HG02943 (cell line): ENCODE measurements around the gene HTATSF1.
A peak's percentile ranks its signal among the peaks of the same experiment; 100 is the strongest.

ENCODE experiments used
- ATAC-seq: cut with Tn5 transposase; IDR thresholded peaks from one replicate; pipeline ENCODE4 v1.9.1; 2021; ENCODE audit warnings: mild to moderate bottlenecking, low read depth, moderate library complexity; ENCODE audit not compliant: unreplicated experiment

The HTATSF1 gene

DNA sequence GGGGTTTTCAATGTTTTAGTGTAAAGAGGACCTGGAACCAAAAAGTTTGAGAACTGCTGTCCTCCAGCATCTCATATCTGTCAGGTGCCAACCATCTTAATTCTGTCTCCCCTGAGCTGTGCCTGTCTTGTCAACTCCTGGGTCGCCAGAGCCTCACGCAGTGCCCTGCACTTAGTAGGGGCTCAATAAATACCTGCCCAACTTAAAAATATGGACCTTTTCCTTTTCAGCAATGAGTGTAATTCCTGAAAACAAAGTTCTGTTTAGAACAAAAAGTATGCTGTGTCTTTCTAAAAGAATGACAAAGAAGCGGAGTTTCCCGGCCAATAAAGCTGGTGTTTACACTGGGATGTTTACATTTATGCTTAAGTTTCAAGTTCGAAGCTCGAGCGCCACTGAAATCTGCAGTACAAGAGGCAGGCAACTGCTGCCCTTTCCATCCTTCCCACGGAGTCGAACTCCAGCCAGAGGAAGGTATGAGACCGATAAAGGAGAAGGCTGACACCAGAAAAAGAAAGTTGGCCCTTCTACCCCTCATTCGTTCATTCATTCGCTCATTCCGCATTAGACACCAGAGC, 1.1 kb upstream of the HTATSF1 start:
- no peak for ATAC-seq

DNA sequence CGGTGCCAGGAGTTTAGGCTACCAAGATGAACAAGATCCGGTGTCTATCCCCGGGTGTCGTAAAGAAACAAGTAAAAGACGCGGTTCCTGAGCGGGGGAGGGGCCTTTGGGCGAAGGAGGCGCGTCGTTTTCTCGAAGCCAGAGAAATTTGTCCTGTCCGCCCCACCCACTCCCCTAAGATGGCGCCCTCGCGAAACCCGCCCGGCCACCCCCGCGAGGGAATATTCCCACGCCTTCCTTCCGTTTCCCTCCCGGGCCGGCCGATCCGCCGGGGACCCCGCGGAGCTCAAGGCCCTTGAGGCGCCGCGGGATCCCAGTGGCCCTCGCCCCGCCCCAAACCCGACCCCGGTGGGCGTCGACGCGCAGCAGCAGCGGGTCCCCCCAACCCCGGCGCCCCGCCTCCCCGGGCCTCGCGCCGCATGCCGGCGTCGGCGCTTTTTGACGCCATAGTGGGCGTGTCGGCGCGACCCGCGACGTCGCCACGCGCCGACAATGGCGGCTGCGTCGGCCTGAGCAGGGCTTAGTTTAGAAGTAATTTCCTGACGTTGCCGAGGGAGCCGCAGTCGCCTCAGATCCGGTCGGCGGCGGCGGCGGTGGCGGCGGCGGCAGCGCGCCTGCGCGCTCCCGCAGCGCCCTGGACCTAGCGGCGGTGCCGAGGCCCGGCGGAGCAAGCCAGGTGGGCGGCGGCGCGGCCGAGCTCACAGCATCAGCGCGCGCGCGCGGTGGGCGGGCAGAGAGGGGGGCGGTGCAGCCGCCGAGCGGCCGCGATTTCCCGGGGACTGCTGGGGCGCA, 432 bp upstream of the HTATSF1 start:
- ATAC-seq: peak; percentile 72

DNA sequence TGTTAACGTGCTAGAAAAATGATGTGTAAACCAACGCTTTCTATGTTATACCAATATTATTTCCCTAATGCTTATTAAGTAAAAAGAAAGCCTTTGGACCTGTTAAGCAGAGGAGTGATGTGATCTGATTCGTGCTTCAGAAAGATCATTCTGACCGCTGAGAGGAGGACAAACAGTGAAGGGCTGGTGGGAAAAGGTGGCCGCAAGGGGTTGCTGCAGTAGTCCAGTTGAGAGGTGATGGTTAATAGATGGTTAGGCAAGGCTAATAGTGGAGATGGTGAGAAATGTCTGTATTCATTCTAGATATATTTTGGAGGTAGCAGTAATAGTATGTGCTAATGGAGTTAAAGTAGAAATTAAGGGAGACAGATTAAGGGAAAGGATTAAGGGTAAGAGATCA, 21.7 kb downstream of the HTATSF1 start:
- no peak for ATAC-seq

DNA sequence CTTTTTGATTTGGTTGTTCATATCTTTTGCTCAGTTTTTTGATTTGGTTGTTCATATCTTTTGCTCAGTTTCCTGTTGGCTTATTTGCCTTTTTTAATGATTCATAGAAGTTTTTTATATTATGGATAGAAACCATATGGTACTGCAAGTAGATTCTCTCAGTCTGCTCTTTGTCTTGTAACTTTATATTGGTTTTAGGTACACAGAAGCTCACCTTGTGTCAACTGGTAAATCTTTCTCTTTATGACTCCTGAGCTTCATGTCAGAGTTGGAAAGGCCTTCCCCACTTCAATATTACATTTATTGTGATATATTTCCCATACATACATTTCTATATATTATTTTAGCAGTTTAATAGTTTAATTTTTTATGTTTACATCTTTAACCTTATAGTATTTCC, 26.4 kb downstream of the HTATSF1 start:
- no peak for ATAC-seq

DNA sequence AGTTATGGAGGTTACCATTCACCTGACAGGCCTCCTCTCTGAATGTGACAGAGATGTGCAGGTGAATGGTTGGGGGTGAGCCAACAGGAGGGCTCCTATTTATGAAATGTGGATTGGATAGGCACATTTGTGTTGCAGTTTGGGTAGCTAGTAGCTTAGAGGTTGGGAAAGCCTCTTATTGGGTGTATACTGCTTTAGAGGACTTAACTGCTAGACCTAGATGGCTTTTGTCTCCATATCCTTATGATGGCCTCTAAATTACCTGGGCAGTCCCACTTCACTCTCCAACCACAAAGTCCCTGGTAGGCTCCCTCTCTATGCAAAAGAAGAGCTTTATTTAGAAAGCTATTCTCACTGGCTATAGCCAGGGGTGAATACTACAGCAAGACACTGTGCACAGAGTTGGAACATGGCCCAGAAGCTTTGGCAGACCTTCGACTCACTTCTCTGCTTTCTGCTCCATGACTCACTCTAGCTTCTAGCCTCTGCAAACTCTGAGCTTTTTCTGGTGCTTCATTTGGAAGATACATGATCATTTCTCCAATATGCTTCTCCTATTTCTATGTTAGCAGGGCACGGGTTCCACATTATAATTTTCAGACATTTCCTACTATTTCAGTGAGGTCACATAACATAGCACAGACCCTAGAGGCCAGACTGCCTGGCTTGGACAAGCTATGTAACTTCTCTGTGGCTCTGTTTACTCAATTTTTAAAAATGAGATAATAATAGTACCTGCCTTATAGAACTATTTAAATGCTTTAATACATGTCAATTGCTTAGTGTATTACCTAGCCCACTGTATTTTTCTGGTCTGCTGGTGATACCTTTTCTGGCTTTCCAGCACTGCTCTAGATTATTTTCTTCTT, 28.6 kb downstream of the HTATSF1 start:
- no peak for ATAC-seq

DNA sequence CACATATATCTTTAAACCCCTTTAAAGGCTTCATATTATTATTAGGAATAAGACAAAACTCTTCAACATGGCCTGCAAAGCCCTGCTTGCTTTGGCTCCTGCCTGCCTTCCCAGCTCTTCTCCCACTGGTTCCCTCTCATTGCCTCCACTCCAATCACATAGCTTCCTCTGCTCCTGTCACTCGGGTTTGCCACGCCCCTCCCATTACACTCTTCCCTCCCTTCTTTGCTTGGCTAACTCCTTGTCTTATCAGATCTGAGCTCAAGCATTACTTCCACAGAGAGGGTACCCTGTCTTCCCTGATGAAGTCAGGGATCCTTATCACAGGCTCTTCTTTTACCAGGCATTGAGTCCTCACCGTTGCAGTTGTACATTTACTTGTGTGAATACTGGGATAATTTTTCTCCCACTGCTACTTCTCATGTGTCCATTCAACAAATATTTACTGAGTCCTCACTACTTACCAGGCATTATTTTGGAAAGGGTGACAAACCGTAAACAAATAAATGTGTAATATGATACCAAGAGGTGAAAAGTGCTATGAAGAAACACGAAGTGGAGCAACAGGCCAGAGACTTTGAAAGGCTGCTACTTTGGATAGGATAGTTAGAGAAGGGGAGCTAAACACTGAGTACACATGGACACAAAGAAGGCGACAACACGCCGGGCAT, 31.4 kb downstream of the HTATSF1 start:
- no peak for ATAC-seq

DNA sequence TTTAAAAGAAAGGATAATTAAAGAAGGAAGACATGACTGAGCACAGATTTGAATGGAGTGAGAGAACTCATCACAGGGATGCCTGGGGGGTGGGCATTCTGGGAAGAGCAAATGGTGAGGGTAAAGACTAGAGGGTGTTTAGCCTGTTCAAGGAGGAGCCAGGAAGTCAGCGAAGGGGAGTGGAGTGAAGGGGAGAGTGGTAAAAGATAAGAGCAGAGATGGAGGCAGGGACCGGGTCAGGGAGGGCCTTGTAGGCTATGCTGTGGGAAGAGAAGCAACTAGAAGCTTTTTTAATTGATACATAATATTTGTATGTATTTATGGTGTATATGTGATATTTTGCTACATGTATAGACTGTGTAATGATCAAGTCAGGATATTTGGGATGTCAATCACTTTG, 32.4 kb downstream of the HTATSF1 start:
- no peak for ATAC-seq

DNA sequence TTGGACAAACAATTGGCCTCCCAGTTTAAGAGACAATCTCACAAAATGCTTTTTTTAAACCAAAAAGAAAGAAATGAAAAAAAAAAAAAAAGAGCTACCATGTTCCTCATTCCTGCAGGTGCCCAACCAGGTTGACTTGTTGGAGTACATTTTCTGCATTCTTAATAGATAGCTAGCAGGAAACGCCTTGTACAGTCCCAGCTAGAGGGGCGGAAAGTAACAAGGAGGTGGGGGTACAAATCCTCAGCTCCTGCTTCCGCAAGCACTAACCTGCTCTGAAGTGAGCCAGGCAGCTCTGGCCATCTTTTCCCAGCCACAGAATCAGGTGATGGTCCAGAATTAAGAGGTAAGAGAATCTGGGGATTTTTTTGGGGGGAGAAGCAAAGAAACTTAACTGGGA, 34.6 kb downstream of the HTATSF1 start, which contains the start of gene VGLL1:
Gene VGLL1, plus strand, starts transcription at position 265 of the 400 bp plus-strand sequence. CDS start 3,806 bp downstream, outside the sequence.
- ATAC-seq: no peak

DNA sequence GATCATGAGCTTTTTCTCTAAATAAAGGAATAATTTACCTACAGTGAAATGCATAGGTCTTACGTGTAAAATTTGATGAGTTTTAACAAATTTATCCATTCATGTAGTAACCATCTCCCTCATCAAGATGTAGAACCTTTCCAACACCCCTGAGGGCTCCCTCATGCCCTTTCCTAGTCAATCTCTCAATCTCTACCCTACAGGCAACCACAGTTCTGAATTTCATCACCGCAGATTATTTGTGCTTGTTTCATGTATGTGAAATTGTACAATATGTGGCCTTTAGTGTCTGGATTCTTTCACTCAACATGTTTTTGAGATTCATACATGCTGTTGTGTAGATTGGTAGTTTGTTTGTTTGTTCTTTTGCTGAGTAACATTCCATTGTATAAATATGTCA, 36.7 kb downstream of the HTATSF1 start:
- no peak for ATAC-seq

DNA sequence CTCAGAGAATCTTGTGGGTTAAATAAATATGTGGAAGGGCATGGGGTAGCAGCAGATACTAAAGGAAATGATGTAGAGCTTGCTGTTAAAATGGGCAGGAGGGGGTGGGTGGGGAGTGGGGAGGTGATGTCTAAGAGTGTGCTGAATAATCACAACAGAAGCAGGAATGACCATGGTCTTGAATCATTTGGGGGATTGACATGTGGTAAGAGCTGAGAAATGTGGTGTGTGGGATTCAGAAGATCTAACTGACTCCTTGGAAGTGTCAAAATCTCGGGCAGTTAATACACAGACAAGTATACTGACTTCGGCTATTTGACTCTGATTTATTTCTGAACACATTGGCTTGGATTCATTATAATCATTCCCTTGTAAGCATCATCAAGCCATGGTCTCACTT, 41.4 kb downstream of the HTATSF1 start:
- ATAC-seq: no peak

DNA sequence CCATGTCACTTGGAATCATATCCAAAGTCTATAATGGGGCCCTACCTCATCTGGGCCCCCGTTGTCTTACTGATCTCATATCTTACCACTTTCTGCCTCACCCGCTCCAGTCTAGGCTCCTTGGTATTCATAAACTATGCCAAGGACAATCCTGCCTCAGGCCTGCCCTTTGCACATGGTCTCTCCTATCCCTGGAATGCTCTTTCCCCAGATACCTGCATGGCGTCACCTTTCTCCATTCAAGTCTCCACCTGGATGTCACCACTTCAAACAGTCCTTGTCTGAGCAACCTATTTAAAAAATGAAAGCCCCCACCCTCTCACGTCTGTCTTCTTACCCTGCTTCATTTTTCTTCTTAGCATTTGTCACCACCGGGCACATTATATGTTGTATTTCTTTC, 42.8 kb downstream of the HTATSF1 start:
- ATAC-seq: no peak

DNA sequence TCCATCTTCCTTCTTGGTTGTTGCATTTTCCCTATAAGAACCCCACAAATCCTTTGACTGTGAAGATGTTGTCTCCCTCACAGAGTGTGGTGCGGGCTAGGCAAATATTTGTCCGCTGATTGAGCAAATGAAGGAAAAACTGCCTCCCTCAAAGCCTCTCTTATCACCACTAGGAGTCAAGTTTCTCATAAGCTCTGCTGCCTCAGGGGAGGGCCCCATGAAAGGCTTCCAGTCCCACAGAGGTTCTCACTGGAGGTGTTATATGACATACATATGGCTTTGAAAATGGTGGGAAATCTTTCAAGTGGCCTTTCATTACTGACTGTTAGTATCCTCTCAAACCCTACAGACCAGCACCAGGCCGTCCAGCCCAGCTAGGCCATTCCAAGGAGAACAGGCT, 43.9 kb downstream of the HTATSF1 start:
- no peak for ATAC-seq

DNA sequence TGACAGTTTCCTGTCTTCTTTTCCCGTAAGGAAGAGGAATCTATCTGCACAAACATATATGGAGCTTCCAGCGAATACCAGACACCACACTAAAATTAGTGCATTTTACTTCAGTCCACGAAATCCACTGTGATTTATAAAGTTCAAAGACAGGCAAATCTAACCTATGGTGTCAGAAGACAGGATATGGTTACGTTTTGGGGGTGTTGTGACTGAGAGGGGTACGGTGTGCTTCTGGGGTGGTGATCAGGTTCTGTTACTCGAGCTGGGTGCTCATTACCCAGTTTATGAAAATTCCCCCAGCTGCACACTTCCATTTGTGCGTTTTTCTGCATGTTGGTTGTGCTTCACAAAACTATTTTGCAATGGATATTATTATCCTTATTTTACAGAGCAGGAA, 44.9 kb downstream of the HTATSF1 start:
- ATAC-seq: no peak

DNA sequence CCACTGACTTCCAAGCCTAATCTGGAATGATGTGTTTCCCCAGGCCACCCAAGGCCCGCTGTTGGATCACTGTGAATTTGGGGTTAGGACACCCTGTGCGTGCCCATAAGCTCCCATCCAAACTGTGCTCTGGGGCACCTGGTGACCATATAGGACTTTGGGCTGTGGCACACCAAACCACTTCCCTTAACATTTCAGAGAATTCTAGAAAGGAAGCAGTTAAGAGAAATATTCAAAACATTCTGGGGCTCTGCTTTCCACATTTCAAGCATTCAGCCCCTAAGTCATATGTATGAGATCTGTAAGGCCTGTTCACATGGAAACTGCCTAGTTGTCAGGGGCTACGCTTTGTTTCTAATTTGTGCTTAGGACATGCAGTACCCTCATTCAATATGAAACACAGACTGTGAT, 49.0 kb downstream of the HTATSF1 start:
- ATAC-seq: no peak

DNA sequence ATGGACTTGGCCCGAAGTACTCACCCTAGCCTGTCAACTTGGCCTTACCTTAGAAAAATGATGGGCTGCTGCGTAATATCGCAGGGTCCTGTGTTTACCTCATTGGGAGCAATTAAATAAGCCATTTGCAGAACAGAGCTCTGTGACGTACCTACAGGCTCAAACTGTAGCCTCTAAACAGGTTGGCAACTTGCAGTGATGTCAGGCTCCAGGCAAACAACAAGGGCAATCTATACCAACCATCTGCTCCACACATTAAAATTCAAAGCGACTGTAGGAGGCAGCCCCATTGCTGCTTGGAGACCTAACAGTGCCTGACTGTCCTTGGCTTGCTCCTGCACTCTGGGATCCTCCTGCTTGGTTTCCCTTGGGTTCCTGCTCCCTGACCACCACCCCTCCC, 51.8 kb downstream of the HTATSF1 start:
- no peak for ATAC-seq

DNA sequence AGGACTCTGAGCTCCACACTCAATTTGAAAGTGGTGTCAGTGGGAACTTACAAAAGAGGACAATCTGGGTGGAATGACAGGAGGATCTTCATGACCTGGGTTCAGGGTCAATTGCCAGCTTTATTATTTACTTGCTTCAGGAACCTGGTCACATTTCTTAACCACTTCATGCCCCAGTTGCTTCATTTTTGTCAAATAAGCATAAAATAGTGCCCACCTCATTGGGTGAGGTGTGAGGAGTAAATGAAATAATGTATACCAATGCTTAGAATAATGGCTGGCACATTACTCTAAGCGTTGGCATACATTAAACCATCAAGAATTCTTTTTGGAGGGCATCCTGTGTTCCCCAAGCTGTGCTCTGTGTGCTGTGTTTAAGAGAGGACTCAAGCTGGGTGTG, 54.0 kb downstream of the HTATSF1 start:
- ATAC-seq: no peak

DNA sequence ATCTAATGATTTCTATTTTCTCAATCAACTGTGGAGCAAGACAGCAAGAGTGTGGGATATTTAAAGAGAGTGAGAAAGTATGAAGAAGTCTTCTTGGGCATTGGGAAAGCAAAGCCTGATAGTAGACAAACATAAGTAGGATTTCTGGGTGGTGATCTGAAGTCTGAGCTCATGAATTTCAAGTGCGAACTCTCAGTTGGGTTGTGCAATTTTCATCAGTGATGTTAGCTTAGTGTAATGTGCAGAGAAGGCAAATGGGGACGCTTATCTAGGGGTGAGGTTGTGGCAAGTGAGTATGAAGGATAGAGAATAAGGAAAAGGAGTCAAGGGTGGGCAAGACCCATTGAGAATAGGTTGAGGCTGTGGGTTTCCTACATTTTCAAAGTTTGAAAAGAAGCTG, 58.3 kb downstream of the HTATSF1 start:
- ATAC-seq: no peak
